A549 (cell line): ENCODE results near the gene DVL1. TPM values are rescaled to one million over a fixed set of nuclear protein-coding genes. Genes with fewer than 3 reads are reported as not detected.

Experiments
- ATAC-seq, 2 experiments: fragments of 200-7000 bp in 1 of 2; fragments of >200 bp in 1 of 2; cut with Nextera tagmentation in 1 of 2; cut with Tn5 transposase in 1 of 2; 3 replicates each; pipeline versions ENCODE4 v1.8.0 to v1.9.1; 2018 to 2020; ENCODE audit warnings: mild to moderate bottlenecking in 1 of 2, moderate library complexity in 1 of 2
- CTCF ChIA-PET: fragments of 300-600 bp; sonication (Branson Sonifier 250); formaldehyde crosslinking; extraction: SDS; loops from one replicate; lab custom pipeline; 2021; ENCODE audit warnings: antibody characterized with exemption, inconsistent platforms; lab: Yijun Ruan, JAX
- POLR2A ChIA-PET: fragments of 350-600 bp; formaldehyde crosslinking; extraction: SDS; loops from one replicate; lab custom pipeline; 2021; ENCODE audit warnings: antibody characterized with exemption, inconsistent platforms; lab: Yijun Ruan, JAX
- DNase-seq, 2 experiments: peaks; one replicate each; pipeline versions ENCODE4 v3.0.0 to v3.0.0-alpha.2; 2011 to 2016; ENCODE audit warnings: low read depth in 1 of 2, low spot score in 1 of 2
- FAIRE-seq: peaks from 2 replicates; lab custom pipeline; 2011; peaks lifted over from hg19 to GRCh38; lab: Jason Lieb, UNC
- H3K27ac ChIP-seq, 2 experiments: fragments of >200 bp; sonication (Bioruptor Twin); formaldehyde crosslinking; 3 replicates each; pipeline ENCODE4 v1.5.1; 2016 to 2017
- H3K4me1 ChIP-seq: fragments of >200 bp; sonication (Bioruptor Twin); formaldehyde crosslinking; 3 replicates; pipeline ENCODE4 v1.6.1; 2016
- H3K4me2 ChIP-seq: fragments of >200 bp; sonication (Bioruptor Twin); formaldehyde crosslinking; 3 replicates; pipeline ENCODE4 v1.6.1; 2016
- H3K4me3 ChIP-seq: fragments of >200 bp; sonication (Bioruptor Twin); formaldehyde crosslinking; 3 replicates; pipeline ENCODE4 v1.5.1; 2016
- H3K9me3 ChIP-seq: fragments of >200 bp; sonication (Bioruptor Twin); formaldehyde crosslinking; 3 replicates; pipeline ENCODE4 v1.6.1; 2016
- CBX2 ChIP-seq: fragments of 200-600 bp; sonication (generic); IDR thresholded peaks from 2 replicates; pipeline ENCODE4 v1.6.1; 2016; ENCODE audit warnings: low read depth, mild to moderate bottlenecking, borderline replicate concordance
- CBX8 ChIP-seq: fragments of 200-600 bp; sonication (generic); IDR thresholded peaks from 2 replicates; pipeline ENCODE4 v1.6.1; 2016
- CEBPB ChIP-seq, 2 experiments: fragments of >200 bp in 1 of 2; sonication (Bioruptor Twin) in 1 of 2; formaldehyde crosslinking in 1 of 2; IDR thresholded peaks; 2 replicates each; pipeline ENCODE4 v1.6.1; 2012 to 2016
- ESRRA ChIP-seq: fragments of 150-350 bp; IDR thresholded peaks from 2 replicates; pipeline ENCODE4 v1.6.1; 2014; ENCODE audit warnings: mild to moderate bottlenecking, low read length, borderline replicate concordance
- FOSB ChIP-seq: fragments of 250-450 bp; sonication (Bioruptor Pico); IDR thresholded peaks from 2 replicates; pipeline ENCODE4 v1.5.0; 2020; ENCODE audit warnings: mild to moderate bottlenecking, moderate library complexity
- FOSL2 ChIP-seq, 2 experiments: fragments of 450-650 bp in 1 of 2; fragments of >200 bp in 1 of 2; sonication (Bioruptor Twin) in 1 of 2; formaldehyde crosslinking; IDR thresholded peaks; 2 replicates each; pipeline versions ENCODE4 v1.5.0 to v1.6.1; 2016 to 2020; ENCODE audit warnings: mild to moderate bottlenecking in 1 of 2, moderate library complexity in 1 of 2
- FOXS1 ChIP-seq: fragments of 250-450 bp; sonication (Bioruptor Pico); IDR thresholded peaks from 2 replicates; pipeline ENCODE4 v1.5.0; 2020; ENCODE audit warnings: mild to moderate bottlenecking, moderate library complexity
- HEYL ChIP-seq: fragments of 250-450 bp; sonication (Bioruptor Pico); IDR thresholded peaks from 2 replicates; pipeline ENCODE4 v1.8.0; 2021; ENCODE audit warnings: mild to moderate bottlenecking, moderate library complexity
- KDM1A ChIP-seq: fragments of 200-600 bp; sonication (generic); IDR thresholded peaks from 2 replicates; pipeline ENCODE4 v1.6.1; 2016; ENCODE audit warnings: low read depth, mild to moderate bottlenecking
- KDM5A ChIP-seq: fragments of 200-600 bp; sonication (generic); IDR thresholded peaks from 2 replicates; pipeline ENCODE4 v1.6.1; 2016; ENCODE audit warnings: antibody characterized with exemption, mild to moderate bottlenecking
- MYC ChIP-seq: IDR thresholded peaks from 2 replicates; pipeline ENCODE4 v1.6.1; 2012; ENCODE audit warnings: mild to moderate bottlenecking, inconsistent platforms, low read length, improper control_type of control experiment, borderline replicate concordance
- NFE2L2 ChIP-seq: fragments of 150-350 bp; conservative IDR thresholded peaks from 2 replicates; pipeline ENCODE4 v1.6.1; 2014; ENCODE audit warnings: low read length
- NPAS2 ChIP-seq: fragments of 250-450 bp; sonication (Bioruptor Pico); IDR thresholded peaks from 2 replicates; pipeline ENCODE4 v1.8.0; 2022; ENCODE audit warnings: mild to moderate bottlenecking, moderate library complexity, borderline replicate concordance
- POLR2AphosphoS2 ChIP-seq: conservative IDR thresholded peaks from 2 replicates; pipeline ENCODE4 v1.6.1; 2012; ENCODE audit warnings: low read length, improper control_type of control experiment, inconsistent platforms
- RAD21 ChIP-seq, 2 experiments: fragments of >200 bp in 1 of 2; sonication (Bioruptor Twin) in 1 of 2; formaldehyde crosslinking in 1 of 2; IDR thresholded peaks in 1 of 2; conservative IDR thresholded peaks in 1 of 2; 2 replicates in 1 of 2; 3 replicates in 1 of 2; pipeline ENCODE4 v1.6.1; 2012 to 2018; ENCODE audit warnings: inconsistent platforms in 1 of 2
- RNF2 ChIP-seq: fragments of 200-600 bp; sonication (generic); IDR thresholded peaks from 2 replicates; pipeline ENCODE4 v1.6.1; 2016; ENCODE audit warnings: low read depth, mild to moderate bottlenecking, antibody characterized with exemption, moderate library complexity, borderline replicate concordance
- TP53 ChIP-seq: fragments of 250-450 bp; sonication (Bioruptor Pico); IDR thresholded peaks from 2 replicates; pipeline ENCODE4 v1.5.0; 2021; ENCODE audit warnings: mild to moderate bottlenecking, moderate library complexity
- whole genome bisulfite sequencing: methylation state at CpG from one replicate; pipeline ENCODE4 v1.1.6; 2017; ENCODE audit errors: missing lambda C conversion rate; 5-methylcytosine and 5-hydroxymethylcytosine counted together
- polyA plus RNA-seq, 4 experiments: library from polyadenylated mRNA; depleted of rRNA in 3 of 4; stranded (reverse); fragments of >200 nt; fragmentation: RNase III in 1 of 4; extraction: RNeasy Plus Mini Kit Qiagen cat#74134 plus additional on column Dnase treatment in 1 of 4; gene quantifications; 2 replicates in 3 of 4; 3 replicates in 1 of 4; pipeline ENCODE4 v1.2.3, GENCODE V29; 2011 to 2017
- TF ChIP-seq, protein P1 (sequence below): IDR thresholded peaks from 2 replicates; pipeline ENCODE4 v1.6.1; 2012
- TF ChIP-seq, protein P2 (sequence below): fragments of 150-350 bp; IDR thresholded peaks from 2 replicates; pipeline ENCODE4 v1.6.1; 2014; ENCODE audit warnings: low read depth, mild to moderate bottlenecking, low read length
- TF ChIP-seq, protein P3 (sequence below): fragments of 250-450 bp; sonication (Bioruptor Pico); IDR thresholded peaks from 2 replicates; pipeline ENCODE4 v1.5.0; 2020; ENCODE audit warnings: low read depth, mild to moderate bottlenecking, moderate library complexity
- TF ChIP-seq, protein P4 (sequence below): fragments of >200 bp; sonication (Bioruptor Twin); formaldehyde crosslinking; IDR thresholded peaks from 3 replicates; pipeline ENCODE4 v1.5.1; 2016
- TF ChIP-seq, protein P5 (sequence below): fragments of 250-450 bp; sonication (Bioruptor Pico); IDR thresholded peaks from 2 replicates; pipeline ENCODE4 v1.5.0; 2021; ENCODE audit warnings: mild to moderate bottlenecking, moderate library complexity, borderline replicate concordance
- TF ChIP-seq, protein P6 (sequence below): fragments of >200 bp; sonication (Bioruptor Twin); formaldehyde crosslinking; IDR thresholded peaks from 3 replicates; pipeline ENCODE4 v1.6.1; 2016

DVL1 gene
- polyA plus RNA-seq, 2 of the 4 experiments (the other 2 are of a cell fraction) = 12.1 to 48.3 TPM

DNA sequence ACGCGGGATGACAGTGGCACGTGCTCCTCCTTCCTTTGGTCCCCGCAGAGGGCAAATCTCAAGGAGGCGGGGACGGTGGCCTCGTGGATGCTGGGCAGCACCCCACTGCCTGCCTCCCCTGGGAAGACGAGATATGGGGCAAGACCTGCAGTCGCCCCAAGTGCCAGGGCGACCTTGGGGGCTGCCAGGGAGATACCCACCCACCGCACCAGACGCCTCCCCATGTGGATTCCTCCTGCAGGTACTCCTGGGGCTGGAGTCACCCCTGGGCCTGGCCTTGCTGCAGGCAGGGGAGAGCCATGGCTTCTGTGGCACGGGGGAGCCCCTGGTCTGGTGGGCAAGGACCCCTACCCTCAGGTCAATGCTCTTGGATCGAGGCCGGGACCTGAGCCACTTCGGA, 31.6 kb upstream of the DVL1 start:
- no peak overlapping the region for H3K4me2 ChIP-seq
- ATAC-seq (no peak), FAIRE-seq (no peak), DNase-seq (no peak)
- H3K9me3 ChIP-seq = no peaks in the 10 kb centered on the region
- ChIA-PET POLR2A (no interaction called here), CTCF (interaction anchor here (2.0 kb wide), 1 partner anchor 9 kb away, joined by 9 read pairs; no protein-coding TSS in a partner anchor)
- no peak overlapping the region for H3K4me3 ChIP-seq
- 88% methylated on average over 6 of the region's 16 CpGs for WGBS
- no peak for TF ChIP-seq RAD21 (conservative IDR thresholded peaks at IDR 0.05 in 1 of 2, IDR thresholded peaks at IDR 0.05 in 1 of 2)
- no peak for TF ChIP-seq FOXS1
- TF ChIP-seq NFE2L2 = no peak
- TF ChIP-seq, protein P1, sequence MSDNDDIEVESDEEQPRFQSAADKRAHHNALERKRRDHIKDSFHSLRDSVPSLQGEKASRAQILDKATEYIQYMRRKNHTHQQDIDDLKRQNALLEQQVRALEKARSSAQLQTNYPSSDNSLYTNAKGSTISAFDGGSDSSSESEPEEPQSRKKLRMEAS = no peak
- no peak for TF ChIP-seq TP53 (CRISPR knock-in tag)
- TF ChIP-seq, protein P2, sequence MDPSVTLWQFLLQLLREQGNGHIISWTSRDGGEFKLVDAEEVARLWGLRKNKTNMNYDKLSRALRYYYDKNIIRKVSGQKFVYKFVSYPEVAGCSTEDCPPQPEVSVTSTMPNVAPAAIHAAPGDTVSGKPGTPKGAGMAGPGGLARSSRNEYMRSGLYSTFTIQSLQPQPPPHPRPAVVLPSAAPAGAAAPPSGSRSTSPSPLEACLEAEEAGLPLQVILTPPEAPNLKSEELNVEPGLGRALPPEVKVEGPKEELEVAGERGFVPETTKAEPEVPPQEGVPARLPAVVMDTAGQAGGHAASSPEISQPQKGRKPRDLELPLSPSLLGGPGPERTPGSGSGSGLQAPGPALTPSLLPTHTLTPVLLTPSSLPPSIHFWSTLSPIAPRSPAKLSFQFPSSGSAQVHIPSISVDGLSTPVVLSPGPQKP = no peak
- no peak for TF ChIP-seq MYC
- TF ChIP-seq ESRRA = no peak
- no peak for TF ChIP-seq POLR2AphosphoS2
- no peak for TF ChIP-seq FOSL2 (IDR thresholded peaks at IDR 0.05)
- TF ChIP-seq FOSL2 (CRISPR knock-in tag; IDR thresholded peaks at IDR 0.05) = no peak
- TF ChIP-seq, protein P3, sequence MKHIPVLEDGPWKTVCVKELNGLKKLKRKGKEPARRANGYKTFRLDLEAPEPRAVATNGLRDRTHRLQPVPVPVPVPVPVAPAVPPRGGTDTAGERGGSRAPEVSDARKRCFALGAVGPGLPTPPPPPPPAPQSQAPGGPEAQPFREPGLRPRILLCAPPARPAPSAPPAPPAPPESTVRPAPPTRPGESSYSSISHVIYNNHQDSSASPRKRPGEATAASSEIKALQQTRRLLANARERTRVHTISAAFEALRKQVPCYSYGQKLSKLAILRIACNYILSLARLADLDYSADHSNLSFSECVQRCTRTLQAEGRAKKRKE = no peak
- TF ChIP-seq KDM1A = no peak
- TF ChIP-seq CBX8 = no peak
- no peak for TF ChIP-seq RNF2
- TF ChIP-seq HEYL = no peak
- H3K4me1 ChIP-seq = 0 out of 3 replicates have a peak, but pooled peaks cover 4% of the 10 kb centered on the region
- H3K27ac ChIP-seq = no peak overlapping the region

DNA sequence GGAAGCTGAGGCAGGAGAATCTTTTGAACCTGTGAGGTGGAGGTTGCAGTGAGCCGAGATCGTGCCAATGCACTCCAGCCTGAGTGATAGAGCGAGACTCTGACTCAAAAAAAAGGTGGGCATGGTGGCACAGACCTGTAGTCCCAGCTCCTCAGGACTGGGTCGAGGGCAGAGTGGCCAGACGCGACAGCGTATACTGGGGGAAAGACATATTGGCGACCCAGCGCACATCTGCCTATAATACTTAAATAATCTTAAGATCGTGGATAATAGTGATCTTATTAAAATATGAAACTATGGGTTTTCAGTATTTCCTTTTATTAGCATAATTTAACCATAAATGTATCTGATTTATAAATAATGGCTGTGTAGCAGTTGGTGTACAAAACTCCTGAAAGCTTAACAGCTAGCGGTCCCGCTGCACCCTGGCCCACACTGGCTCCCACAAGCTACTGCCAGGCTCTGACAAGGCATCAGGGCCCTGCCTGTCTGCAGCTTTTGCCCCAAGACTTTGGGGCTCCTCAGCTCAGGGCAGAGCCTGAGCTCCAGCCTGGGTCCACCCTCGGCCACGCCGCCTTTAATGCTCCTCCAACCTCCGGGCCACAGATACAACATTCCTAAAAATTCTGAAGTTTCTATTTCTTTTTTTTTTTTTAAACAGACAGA, 28.5 kb upstream of the DVL1 start:
- FAIRE-seq (no peak), DNase-seq (no peak), ATAC-seq (no peak)
- H3K27ac ChIP-seq = no peak overlapping the region
- WGBS = 95% methylated on average over 16 of the region's 16 CpGs
- ChIA-PET CTCF (interaction anchor here (0.7 kb wide), 1 partner anchor 27 kb away, joined by 3 read pairs; no protein-coding TSS in a partner anchor), POLR2A (interaction anchor here (0.8 kb wide), 1 partner anchor 24 kb away, joined by 3 read pairs; no protein-coding TSS in a partner anchor)
- no peaks in the 10 kb centered on the region for H3K9me3 ChIP-seq
- H3K4me3 ChIP-seq = no peak overlapping the region
- peaks cover 14% of the 10 kb centered on the region for H3K4me1 ChIP-seq
- TF ChIP-seq FOSB (no peak), KDM5A (no peak), NPAS2 (CRISPR knock-in tag) (no peak), FOXS1 (no peak), CEBPB (IDR thresholded peaks at IDR 0.05) (no peak), CBX2 (no peak)
- TF ChIP-seq, protein P4, sequence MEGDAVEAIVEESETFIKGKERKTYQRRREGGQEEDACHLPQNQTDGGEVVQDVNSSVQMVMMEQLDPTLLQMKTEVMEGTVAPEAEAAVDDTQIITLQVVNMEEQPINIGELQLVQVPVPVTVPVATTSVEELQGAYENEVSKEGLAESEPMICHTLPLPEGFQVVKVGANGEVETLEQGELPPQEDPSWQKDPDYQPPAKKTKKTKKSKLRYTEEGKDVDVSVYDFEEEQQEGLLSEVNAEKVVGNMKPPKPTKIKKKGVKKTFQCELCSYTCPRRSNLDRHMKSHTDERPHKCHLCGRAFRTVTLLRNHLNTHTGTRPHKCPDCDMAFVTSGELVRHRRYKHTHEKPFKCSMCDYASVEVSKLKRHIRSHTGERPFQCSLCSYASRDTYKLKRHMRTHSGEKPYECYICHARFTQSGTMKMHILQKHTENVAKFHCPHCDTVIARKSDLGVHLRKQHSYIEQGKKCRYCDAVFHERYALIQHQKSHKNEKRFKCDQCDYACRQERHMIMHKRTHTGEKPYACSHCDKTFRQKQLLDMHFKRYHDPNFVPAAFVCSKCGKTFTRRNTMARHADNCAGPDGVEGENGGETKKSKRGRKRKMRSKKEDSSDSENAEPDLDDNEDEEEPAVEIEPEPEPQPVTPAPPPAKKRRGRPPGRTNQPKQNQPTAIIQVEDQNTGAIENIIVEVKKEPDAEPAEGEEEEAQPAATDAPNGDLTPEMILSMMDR = no peak
- TF ChIP-seq, protein P5, sequence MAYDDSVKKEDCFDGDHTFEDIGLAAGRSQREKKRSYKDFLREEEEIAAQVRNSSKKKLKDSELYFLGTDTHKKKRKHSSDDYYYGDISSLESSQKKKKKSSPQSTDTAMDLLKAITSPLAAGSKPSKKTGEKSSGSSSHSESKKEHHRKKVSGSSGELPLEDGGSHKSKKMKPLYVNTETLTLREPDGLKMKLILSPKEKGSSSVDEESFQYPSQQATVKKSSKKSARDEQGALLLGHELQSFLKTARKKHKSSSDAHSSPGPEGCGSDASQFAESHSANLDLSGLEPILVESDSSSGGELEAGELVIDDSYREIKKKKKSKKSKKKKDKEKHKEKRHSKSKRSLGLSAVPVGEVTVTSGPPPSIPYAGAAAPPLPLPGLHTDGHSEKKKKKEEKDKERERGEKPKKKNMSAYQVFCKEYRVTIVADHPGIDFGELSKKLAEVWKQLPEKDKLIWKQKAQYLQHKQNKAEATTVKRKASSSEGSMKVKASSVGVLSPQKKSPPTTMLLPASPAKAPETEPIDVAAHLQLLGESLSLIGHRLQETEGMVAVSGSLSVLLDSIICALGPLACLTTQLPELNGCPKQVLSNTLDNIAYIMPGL (CRISPR knock-in tag) = no peak
- TF ChIP-seq, protein P6, sequence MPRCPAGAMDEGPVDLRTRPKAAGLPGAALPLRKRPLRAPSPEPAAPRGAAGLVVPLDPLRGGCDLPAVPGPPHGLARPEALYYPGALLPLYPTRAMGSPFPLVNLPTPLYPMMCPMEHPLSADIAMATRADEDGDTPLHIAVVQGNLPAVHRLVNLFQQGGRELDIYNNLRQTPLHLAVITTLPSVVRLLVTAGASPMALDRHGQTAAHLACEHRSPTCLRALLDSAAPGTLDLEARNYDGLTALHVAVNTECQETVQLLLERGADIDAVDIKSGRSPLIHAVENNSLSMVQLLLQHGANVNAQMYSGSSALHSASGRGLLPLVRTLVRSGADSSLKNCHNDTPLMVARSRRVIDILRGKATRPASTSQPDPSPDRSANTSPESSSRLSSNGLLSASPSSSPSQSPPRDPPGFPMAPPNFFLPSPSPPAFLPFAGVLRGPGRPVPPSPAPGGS = no peak
- H3K4me2 ChIP-seq = no peak overlapping the region
